Measurements from ENCODE around the gene FAT1. TPM values are rescaled to one million over a fixed set of nuclear protein-coding genes. Genes with fewer than 3 reads are reported as not detected.
"Not testable (repeated sequence)": the region's sequence is repeated elsewhere in the genome, so short reads cannot be mapped to it uniquely, and the experiment has no call there.

FAT1 gene
- total RNA-seq, 2 donors from 2014 or later: 66.0 to 67.8 TPM

DNA sequence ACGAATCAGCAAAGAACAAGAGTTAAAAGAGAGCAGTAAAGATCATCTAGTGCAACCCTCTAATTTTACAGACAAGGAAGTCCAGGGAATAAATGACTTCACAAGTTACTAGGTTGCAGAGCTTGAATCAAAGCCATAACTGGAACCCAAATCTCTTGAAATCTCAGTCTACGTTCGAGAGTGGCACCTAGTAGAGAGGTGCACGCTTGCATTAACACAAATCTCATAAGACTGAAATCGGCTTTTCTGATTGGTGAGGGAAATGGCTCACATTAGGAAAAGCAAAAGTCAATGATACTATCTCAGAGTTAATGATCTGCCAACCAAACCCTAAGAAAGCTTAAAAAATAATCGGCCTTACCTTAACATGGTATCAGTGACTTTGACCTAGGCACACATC lies 43.0 kb downstream of the FAT1 start:
- no peak for DNase-seq
- ATAC-seq: no peak
- intact Hi-C loops (cut with DNase I): no loop called here

DNA sequence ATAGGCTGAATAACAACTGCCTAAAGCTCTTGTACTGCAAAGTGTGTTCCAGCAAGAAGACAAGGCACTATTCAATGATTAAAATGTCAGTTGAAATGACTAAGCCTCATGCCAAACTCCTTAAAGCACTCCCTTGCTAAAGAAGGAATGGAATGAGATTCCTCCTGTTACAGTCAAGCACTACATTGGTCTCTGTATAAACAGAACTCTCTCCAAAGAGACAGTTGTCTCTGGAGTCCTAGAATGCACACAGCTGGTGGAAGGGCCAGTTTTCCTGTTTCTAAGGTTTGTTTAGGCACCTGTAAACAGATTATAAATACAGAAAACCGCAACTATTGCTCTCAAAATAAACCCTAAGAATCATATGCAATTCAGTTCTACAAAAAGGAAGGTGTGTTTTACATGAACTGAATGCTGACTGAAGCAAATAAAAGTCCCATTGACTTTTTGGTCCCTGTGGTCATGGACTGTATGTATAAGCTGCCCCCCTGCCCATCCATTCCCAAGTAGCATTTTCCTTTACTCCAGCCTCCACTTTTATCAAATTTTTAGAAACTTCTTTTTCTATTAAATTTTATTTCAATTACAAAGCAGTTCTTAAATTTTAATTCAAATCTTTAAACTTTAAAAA lies 47.0 kb downstream of the FAT1 start:
- DNase-seq (no peak), ATAC-seq (peak; percentile 83 to 96)
- intact Hi-C loops (cut with DNase I): loop anchor here in 1 of 2 donors (5.0 kb wide), 1 partner anchor 46 kb away; the partner anchor contains the start of gene FAT1

DNA sequence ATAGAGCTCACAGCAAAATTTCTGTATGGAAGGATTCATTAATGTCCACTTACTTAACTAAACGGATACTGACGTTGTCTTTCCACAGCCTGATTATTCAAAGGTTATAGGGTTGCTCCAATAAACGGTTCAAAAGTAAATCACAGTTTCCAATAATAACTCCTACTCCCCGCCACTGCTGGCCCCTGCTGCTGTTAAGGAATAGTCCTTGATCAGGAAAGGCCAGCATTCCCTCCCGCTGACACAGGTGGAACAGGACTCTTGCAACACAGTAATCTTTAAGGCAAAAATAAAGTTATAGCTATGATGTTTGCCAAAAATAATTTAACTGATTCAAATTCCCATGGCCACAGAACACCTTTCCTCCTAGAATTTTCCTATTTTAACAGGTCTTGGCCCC lies 53.9 kb downstream of the FAT1 start:
- peak; percentile 22 to 39 for ATAC-seq

DNA sequence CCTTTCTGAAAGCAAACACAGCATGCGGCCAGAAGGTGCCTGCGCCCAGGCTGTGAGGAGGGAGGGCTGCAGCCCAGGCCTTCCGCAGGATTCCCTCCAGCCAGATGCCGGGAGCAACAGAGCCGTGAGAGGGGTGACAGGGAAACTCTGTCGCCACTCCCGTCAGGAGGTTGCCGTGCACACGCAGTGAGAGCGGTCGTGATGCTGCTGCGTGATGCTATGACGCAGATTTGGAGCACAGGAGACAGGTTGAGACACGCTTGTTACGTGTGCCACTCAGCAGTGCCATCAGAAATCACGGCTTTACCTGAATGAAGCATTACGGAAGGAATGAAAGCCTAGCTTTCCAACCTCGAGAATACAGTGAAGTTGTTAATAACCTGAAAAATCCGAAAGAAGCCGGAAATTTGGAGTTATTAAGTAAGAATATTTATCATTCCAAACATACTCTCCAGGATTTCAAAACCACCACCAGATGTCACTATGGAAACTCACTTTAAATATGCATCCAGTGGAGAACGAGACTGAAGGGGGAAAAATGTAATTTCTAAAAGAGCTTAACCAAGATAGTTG lies 54.4 kb downstream of the FAT1 start:
- intact Hi-C loops (cut with DNase I): loop anchor here in 1 of 2 donors (2.0 kb wide), 1 partner anchor 52 kb away; no protein-coding TSS in a partner anchor
- DNase-seq (no peak), ATAC-seq (peak; percentile 73 to 80)

More for the DNA sequence above, 53.9 kb downstream of the FAT1 start:
- intact Hi-C loops (cut with DNase I): loop anchor here in 1 of 2 donors (2.0 kb wide), 1 partner anchor 51 kb away; no protein-coding TSS in a partner anchor
- DNase-seq: no peak

DNA sequence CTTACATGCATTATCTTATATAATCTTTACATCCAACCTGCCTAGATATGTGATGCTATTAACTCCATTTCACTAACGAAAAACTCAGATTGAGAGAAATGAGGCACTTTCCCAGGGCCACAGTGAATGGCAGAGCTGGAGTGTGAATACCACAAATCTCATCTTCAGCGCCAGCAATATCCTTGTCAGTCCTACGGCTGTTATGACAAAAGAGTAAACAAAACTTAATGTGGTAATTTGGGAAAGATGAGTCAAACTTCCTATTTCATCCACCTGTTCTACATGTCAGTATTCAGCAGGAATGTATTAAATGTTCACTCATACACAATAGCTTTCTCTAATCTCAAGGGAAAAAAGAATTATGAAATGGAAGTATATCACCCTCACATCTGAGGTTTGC lies 56.9 kb downstream of the FAT1 start:
- DNase-seq (no peak), ATAC-seq (no peak)
- intact Hi-C loops (cut with DNase I): no loop called here

DNA sequence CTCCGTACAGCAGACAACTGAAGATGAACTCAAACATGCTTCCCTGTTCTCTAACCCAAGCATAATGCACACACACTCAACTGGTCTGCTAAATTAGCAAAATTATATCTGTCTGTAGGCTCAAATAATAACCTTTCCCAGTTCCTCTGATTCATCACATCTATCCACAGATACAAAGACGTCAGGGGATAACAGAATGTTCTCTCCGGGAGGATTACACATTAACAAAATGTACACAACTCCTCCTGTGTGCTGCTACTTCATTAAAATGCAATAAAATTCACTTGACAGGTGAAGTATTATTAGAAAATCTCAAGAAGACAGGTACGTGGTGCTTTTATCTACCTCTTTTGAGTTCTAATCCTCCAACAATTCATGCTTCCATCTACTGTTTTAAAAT lies 57.4 kb downstream of the FAT1 start:
- ATAC-seq (no peak), DNase-seq (no peak)
- intact Hi-C loops (cut with DNase I): no loop called here

DNA sequence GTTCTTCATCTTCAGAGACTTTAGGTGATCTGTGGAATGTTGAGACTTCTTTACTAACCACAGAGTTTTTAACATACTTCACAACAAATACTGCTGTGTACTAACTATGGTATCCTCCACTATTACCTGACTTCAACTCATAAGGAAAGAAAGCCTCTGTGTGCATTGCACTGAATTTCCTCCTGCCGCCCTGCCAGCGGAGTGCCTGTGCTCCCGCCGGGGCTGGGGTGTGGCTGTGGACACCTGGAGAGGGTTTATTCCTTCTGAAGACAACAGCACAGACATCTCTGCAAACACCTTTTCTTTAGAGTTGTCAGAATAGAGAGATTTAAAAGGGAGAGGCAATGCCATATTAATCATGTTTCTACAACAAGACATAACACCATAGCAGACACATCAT lies 63.3 kb downstream of the FAT1 start:
- no peak for ATAC-seq
- intact Hi-C loops (cut with DNase I): no loop called here
- no peak for DNase-seq

DNA sequence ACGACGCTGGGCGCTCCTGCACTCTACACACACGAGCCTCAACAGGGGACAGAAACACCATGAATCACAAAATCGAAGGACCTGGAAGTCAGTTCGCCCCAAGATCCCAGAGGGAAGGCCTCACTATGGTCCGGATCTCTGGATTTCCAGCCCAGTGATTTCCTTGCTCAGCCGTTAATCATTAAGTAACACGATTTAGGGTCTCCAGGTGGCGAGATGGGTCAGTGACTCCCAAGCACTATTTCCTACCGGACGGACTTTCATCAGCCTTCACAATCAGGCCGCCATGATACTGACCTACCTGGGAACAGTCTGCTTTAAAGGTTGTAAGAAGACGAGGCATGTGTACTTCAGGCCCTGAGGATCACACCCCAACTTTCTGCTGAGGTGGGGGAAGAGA lies 63.7 kb downstream of the FAT1 start:
- ATAC-seq: no peak
- DNase-seq: no peak
- intact Hi-C loops (cut with DNase I): no loop called here

DNA sequence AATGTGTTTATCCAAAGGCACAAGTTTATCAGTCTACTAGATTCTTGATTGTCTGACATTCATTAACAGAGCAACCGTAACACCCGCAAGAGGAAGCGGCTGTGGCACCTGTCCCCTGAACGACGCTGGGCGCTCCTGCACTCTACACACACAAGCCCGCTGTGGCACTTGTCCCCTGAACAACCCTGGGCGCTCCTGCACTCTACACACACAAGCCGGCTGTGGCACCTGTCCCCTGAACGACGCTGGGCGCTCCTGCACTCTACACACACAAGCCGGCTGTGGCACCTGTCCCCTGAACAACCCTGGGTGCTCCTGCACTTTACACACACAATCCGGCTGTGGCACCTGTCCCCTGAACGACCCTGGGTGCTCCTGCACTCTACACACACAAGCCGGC lies 64.2 kb downstream of the FAT1 start:
- intact Hi-C loops (cut with DNase I); ATAC-seq; DNase-seq: not testable (repeated sequence)

DNA sequence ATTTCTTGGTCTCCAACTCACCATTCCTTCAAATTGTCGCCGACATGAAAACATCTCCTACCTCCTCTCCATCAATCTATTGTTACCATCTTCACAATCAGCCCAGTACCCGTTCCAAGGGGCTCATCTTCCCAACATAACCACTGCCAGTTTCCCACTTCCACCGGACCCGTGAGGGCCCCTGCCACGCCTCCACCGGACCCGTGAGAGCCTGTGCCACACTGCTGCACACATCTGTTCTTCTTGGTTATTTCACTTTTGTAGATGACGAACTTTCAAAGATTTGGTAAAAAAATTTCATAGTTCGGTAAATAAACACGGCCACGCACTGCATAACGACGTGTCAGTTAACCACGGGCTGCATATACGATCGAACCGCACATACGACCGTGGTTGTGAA lies 65.0 kb downstream of the FAT1 start:
- intact Hi-C loops (cut with DNase I): no loop called here
- ATAC-seq (no peak), DNase-seq (no peak)

DNA sequence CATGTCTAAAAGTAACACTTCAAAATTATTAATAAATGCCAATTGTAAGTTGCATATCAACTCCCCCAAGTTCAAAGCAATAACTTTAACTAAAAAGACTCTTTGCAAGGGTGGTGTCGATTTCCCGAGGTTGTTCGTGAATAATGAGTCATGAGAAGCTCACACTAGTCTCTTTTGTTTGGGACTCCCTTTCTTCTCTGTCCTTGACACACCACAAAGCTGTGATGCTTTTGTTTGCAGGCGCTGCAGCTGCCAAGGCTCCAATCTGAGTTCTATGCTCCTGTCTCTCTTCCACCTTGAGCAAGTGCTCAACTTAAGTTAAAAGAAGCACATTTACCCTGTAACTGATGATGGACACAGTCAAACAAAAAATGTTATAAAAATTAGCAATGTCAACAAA lies 65.9 kb downstream of the FAT1 start:
- intact Hi-C loops (cut with DNase I): no loop called here
- no peak for DNase-seq
- no peak for ATAC-seq

DNA sequence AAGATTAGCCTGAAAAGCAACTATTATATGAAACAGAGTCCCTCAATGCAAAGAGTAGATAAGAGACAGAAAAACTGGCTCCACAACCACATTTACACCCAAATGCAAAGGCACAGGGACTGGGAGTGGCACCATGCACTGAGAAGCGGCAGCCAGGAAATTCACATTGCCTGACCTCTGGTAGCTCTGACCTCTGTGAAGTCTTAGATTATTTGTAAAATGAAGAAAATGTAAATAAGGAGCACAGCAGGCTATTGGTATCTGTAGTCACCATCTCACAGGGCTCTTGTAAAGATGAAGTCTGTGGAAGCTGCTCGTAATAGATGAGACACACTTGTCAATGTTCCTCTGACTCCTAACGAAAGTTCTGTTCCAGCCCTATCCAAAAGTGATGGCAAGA lies 69.7 kb downstream of the FAT1 start:
- ATAC-seq: no peak
- intact Hi-C loops (cut with DNase I): no loop called here
- DNase-seq: no peak

DNA sequence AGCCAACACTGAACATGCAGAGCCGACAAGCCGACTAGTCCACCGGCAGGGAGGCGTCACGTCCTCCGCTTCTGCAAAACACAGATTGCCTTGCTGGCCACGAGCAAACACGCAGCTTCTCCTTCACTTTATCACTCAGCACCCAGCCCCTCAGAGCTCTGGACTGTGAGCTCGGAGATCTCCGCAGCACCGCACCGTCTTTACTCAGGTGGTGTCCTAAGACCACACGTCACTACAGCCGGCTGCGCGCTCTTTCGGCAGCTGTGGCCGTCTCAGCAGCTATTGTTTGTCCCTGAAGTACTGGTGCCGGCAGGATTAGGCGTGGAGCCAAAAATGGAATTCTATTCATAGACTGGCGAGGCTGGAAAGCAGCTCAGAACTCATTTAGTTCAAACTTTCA lies 72.0 kb downstream of the FAT1 start:
- DNase-seq (peak; percentile 53), ATAC-seq (peak; percentile 91 to 94)
- intact Hi-C loops (cut with DNase I): no loop called here

DNA sequence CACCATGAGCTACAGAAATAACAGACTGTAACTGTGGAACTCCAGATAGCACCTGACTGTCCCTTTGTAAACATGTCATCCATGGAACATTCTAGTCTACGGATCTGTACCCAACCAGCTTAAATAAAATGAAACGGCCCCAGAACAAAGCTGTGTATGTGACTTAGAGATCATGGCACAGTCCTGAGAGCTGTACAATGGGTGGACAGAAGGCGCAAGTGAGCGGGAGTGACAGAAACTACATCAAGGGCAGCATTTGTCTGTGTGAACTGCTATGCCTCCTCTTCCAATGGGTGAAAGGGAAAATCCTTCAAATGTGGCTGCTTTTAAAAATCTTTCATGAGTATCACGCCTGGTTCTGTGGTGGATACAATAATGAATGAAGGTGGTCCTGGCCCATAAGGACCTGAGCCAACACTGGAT lies 72.5 kb downstream of the FAT1 start:
- intact Hi-C loops (cut with DNase I): no loop called here
- DNase-seq: no peak
- ATAC-seq: peak; percentile 20 to 36

DNA sequence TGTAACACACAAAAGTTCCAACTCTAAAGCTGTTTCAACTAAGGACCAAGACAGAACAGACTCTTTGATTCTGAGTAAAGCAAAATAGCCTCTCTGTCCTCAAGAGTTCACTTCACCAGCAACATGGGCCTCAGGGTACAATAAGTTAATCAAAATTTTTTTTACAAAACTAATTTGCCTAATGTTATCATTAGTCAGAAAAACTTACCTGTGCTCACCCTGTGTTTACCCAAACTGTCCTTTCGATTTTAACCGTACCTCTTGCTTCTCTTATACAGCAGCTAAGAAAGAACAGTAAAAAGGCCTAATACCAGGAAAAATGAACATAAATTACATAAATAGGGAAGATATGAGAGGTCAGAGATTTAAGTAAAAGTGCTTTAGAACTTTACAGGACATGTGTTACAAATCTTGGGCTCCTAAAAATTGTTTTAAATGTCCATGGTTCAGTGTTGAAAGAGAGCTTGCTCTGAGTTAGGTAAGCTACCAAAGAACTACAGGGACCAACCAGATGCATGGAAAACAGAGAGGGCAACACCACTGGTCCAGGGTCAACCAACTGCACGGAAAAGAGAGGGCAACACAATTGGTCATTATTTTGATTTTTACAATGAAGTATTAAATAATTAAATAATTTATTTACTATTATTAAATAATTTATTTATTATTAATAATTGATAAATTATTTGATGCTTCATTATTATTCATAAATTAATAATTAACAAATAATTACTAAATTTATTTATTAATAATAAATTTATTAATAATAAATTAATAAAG lies 73.1 kb downstream of the FAT1 start:
- ATAC-seq (no peak), DNase-seq (no peak)
- intact Hi-C loops (cut with DNase I): no loop called here

DNA sequence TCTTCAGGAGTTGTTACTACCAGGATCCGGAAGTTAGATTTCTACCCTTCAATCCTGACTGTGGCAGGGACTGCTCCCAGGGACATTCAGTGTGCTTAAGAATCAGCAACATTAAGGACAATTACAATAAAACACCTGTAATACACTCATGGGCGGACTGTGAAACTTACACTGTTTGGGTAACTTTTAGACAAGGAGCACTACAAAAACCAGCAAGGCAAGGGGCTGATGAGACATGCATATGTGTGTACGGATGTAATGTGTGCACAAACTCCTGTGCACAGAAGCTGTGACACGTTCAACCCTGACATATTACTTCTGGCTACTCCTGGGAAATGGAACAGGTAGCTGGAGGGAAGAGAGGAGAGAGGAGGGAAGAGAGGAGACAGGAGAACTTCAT lies 75.8 kb downstream of the FAT1 start:
- DNase-seq (no peak), ATAC-seq (no peak)
- intact Hi-C loops (cut with DNase I): no loop called here

DNA sequence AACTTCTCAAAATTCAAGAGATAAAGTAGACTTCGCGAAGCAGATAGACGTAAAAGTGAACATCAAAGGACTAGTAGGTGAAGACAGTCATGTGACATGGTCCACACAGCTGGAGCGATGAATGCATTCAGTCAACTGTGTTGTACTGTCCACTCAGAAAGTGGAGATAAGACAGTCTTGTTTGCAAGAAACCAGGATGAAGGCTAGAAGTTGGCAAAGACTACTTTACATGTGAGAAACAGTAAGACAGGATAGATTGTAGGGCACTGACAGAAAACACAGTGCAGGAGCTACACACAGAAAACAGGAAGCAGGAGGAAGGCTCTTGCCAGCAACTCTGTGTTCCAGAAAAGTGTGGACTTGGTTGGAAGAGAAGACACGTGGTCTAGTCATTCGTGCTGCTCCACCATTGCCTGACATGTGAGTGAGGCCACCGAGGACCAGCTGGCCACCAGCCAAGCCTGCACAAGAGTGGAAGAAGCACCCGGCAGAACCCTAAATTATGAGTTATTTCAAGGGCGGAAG lies 78.9 kb downstream of the FAT1 start:
- peak in 1 of 2 donors; percentile 41 for ATAC-seq
- DNase-seq: peak; percentile 33
- intact Hi-C loops (cut with DNase I): no loop called here

DNA sequence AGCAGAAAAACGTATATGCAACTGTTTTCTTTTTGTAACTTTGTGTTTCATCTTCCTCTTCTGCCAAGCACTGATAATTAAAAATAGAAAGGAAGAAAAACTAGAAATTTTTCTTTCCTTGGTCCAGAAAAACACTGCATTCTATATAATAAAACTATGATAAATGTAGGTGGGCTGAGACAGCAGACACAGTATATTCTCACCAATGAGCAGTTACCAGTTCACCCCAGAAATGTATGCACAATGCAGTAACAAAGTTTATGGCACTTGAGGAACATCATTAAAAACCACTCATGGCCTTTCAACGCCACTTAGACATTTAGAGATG lies 79.4 kb downstream of the FAT1 start:
- no peak for ATAC-seq
- intact Hi-C loops (cut with DNase I): no loop called here
- no peak for DNase-seq

DNA sequence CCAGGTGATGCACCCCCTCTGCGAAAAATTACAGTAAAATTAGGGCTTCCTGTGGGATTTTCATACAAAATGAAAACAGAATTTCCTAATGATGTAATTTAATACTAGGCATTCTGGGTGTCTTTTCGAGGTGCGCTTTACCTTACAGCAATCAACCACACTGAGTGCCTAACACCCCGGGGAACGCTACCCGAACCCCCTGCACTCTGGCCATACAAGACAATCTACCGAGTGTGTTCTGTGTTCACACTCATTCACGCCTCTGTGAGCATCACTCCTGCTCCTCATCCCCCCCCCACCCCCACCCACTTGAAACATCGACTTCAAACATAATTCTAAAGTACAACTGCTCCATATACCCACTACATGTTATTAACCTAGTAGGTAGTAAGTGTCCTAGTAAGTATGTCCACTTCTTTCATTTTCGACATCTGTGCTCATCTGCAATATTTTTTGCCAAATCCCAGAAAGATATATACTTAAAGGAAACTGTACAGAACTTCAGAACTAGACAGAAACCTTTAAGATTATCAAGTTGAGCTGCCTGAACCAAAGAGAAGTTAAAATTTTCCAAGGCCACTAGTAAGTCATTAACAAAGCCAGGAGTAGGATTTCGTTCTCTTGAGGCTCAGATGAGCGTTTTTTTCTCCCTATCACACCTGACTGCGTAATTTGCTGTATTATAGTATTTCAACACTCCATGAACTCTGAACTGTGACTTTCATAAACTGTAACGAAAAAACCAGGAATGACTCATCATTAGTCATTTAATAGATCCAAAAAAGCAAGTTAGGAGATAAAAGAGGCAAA lies 80.0 kb downstream of the FAT1 start:
- intact Hi-C loops (cut with DNase I): no loop called here
- no peak for DNase-seq
- ATAC-seq: peak in 1 of 2 donors; percentile 82

Measured in left cardiac atrium (tissue), 4 donors.